WTC11 (cell line): ENCODE measurements around the gene NDUFS6. TPM values are rescaled to one million over a fixed set of nuclear protein-coding genes. Genes with fewer than 3 reads are reported as not detected.

ENCODE experiments used
- ATAC-seq: fragments of 200-7000 bp; cut with Tn5 transposase; 2 replicates; pipeline ENCODE4 v1.10.0; 2021; ENCODE audit warnings: mild to moderate bottlenecking, moderate library complexity
- CTCF ChIA-PET: fragments of 300-600 bp; sonication (Branson Sonifier 250); formaldehyde crosslinking; loops from one replicate; lab custom pipeline; 2021; ENCODE audit warnings: antibody characterized with exemption; lab: Charles Lee
- POLR2A ChIA-PET: fragments of 350-600 bp; sonication (Branson Sonifier 250); formaldehyde crosslinking; loops from one replicate; lab custom pipeline; 2021; ENCODE audit warnings: antibody characterized with exemption; lab: Charles Lee
- DNase-seq: peaks from one replicate; pipeline ENCODE4 v3.0.0; 2021; ENCODE audit warnings: low spot score
- H3K27ac Mint-ChIP-seq: 2 replicates; pipeline ENCODE4 v1.8.0; 2021; ENCODE audit warnings: mixed read lengths
- H3K27me3 Mint-ChIP-seq: 2 replicates; pipeline ENCODE4 v1.8.0; 2021; ENCODE audit warnings: low read depth, mild to moderate bottlenecking, moderate library complexity, mixed read lengths
- H3K36me3 Mint-ChIP-seq: 2 replicates; pipeline ENCODE4 v1.8.0; 2021; ENCODE audit warnings: mixed read lengths
- H3K4me1 Mint-ChIP-seq: 2 replicates; pipeline ENCODE4 v1.8.0; 2022; ENCODE audit warnings: mixed read lengths
- H3K4me3 Mint-ChIP-seq: 2 replicates; pipeline ENCODE4 v1.8.0; 2021; ENCODE audit warnings: mild to moderate bottlenecking, moderate library complexity, mixed read lengths
- H3K9me3 Mint-ChIP-seq: 2 replicates; pipeline ENCODE4 v1.8.0; 2021; ENCODE audit warnings: mixed read lengths
- AR ChIP-seq: fragments of 250-450 bp; sonication (Bioruptor Pico); IDR thresholded peaks from 2 replicates; pipeline ENCODE4 v1.9.0; 2021; ENCODE audit warnings: mild to moderate bottlenecking
- CREB1 ChIP-seq: sonication (generic); formaldehyde crosslinking; IDR thresholded peaks from 2 replicates; pipeline ENCODE4 v1.8.0; 2023; ENCODE audit warnings: mild to moderate bottlenecking, missing genetic modification reagents
- E2F4 ChIP-seq: sonication (generic); formaldehyde crosslinking; IDR thresholded peaks from 2 replicates; pipeline ENCODE4 v1.8.1; 2022; ENCODE audit warnings: low read depth, mild to moderate bottlenecking, moderate library complexity, missing genetic modification reagents, borderline replicate concordance
- ETV6 ChIP-seq: sonication (generic); formaldehyde crosslinking; IDR thresholded peaks from 2 replicates; pipeline ENCODE4 v1.8.1; 2022; ENCODE audit warnings: mild to moderate bottlenecking, missing genetic modification reagents
- FOXK1 ChIP-seq: sonication (generic); formaldehyde crosslinking; IDR thresholded peaks from 2 replicates; pipeline ENCODE4 v1.8.0; 2022; ENCODE audit warnings: mild to moderate bottlenecking, moderate library complexity, missing genetic modification reagents
- JAZF1 ChIP-seq: fragments of 250-450 bp; sonication (Bioruptor Pico); IDR thresholded peaks from 2 replicates; pipeline ENCODE4 v1.9.0; 2021; ENCODE audit warnings: moderate library complexity, mild to moderate bottlenecking, inconsistent platforms
- KAT7 ChIP-seq: sonication (generic); formaldehyde crosslinking; IDR thresholded peaks from 2 replicates; pipeline ENCODE4 v1.8.1; 2023; ENCODE audit warnings: missing genetic modification reagents, mild to moderate bottlenecking, borderline replicate concordance
- PREB ChIP-seq: sonication (generic); formaldehyde crosslinking; IDR thresholded peaks from 2 replicates; pipeline ENCODE4 v1.8.1; 2022; ENCODE audit warnings: mild to moderate bottlenecking, missing genetic modification reagents, moderate library complexity, borderline replicate concordance
- RELA ChIP-seq: sonication (generic); formaldehyde crosslinking; IDR thresholded peaks from 2 replicates; pipeline ENCODE4 v1.8.1; 2022; ENCODE audit warnings: missing genetic modification reagents, mild to moderate bottlenecking, borderline replicate concordance
- RORB ChIP-seq: fragments of 250-450 bp; sonication (Bioruptor Pico); IDR thresholded peaks from 2 replicates; pipeline ENCODE4 v1.9.0; 2021; ENCODE audit warnings: mild to moderate bottlenecking
- TCF7 ChIP-seq: sonication (generic); formaldehyde crosslinking; IDR thresholded peaks from 2 replicates; pipeline ENCODE4 v1.8.0; 2022; ENCODE audit warnings: mild to moderate bottlenecking, low read depth, missing genetic modification reagents, moderate library complexity
- USF1 ChIP-seq: sonication (generic); formaldehyde crosslinking; IDR thresholded peaks from 2 replicates; pipeline ENCODE4 v1.8.0; 2022; ENCODE audit warnings: mild to moderate bottlenecking, missing genetic modification reagents
- USF2 ChIP-seq: sonication (generic); formaldehyde crosslinking; IDR thresholded peaks from 2 replicates; pipeline ENCODE4 v1.8.1; 2023; ENCODE audit warnings: mild to moderate bottlenecking, missing genetic modification reagents, moderate library complexity
- ZBTB21 ChIP-seq: sonication (generic); formaldehyde crosslinking; IDR thresholded peaks from 2 replicates; pipeline ENCODE4 v1.8.1; 2023; ENCODE audit warnings: mild to moderate bottlenecking, missing genetic modification reagents, borderline replicate concordance
- ZNF138 ChIP-seq: sonication (generic); formaldehyde crosslinking; conservative IDR thresholded peaks from 2 replicates; pipeline ENCODE4 v1.8.1; 2022; ENCODE audit warnings: mild to moderate bottlenecking, moderate library complexity, missing genetic modification reagents
- ZNF532 ChIP-seq: fragments of 250-450 bp; sonication (Bioruptor Pico); IDR thresholded peaks from 2 replicates; pipeline ENCODE4 v1.9.0; 2021; ENCODE audit warnings: mild to moderate bottlenecking, borderline replicate concordance
- ZNF671 ChIP-seq: fragments of 250-450 bp; sonication (Bioruptor Pico); IDR thresholded peaks from 2 replicates; pipeline ENCODE4 v1.8.0; 2021; ENCODE audit warnings: mild to moderate bottlenecking
- total RNA-seq: library from RNA; stranded (reverse); gene quantifications from 3 replicates; pipeline ENCODE4 v1.2.3, GENCODE V29; 2021

Gene NDUFS6
- total RNA-seq, 1 experiment from 2014 or later: 84.3 TPM

- TF ChIP-seq AR: no peak
- TF ChIP-seq, all 79 proteins: peak for 0
Measured at GRCh38 chr5:1804001-1804690, 2.9 kb downstream of the NDUFS6 start (continued).

- Mint-ChIP-seq H3K27me3 (no peaks in the 10 kb centered on the region), H3K4me3 (no peak overlapping the region), H3K4me1 (peaks cover 13% of the 10 kb centered on the region), H3K9me3 (no peaks in the 10 kb centered on the region), H3K27ac (no peak overlapping the region), H3K36me3 (peaks cover 63% of the 10 kb centered on the region)
- CTCF ChIA-PET: no interaction called here
- no peak for ATAC-seq
- DNase-seq: no peak
- no peak for TF ChIP-seq CREB1 (CRISPR knock-in tag)
- TF ChIP-seq KAT7 (CRISPR knock-in tag): no peak
- no peak for TF ChIP-seq FOXK1 (CRISPR knock-in tag)
- no peak for TF ChIP-seq JAZF1
- no peak for TF ChIP-seq TCF7 (CRISPR knock-in tag)
- TF ChIP-seq ZNF671 (CRISPR knock-in tag): no peak
- no peak for TF ChIP-seq ZNF532
- TF ChIP-seq ZNF138: no peak
- no peak for TF ChIP-seq ZBTB21 (CRISPR knock-in tag)
- no peak for TF ChIP-seq USF2 (CRISPR knock-in tag)
- no peak for TF ChIP-seq E2F4 (CRISPR knock-in tag)
- no peak for TF ChIP-seq RORB (CRISPR knock-in tag)
- no peak for TF ChIP-seq PREB
- no peak for TF ChIP-seq USF1
- TF ChIP-seq ETV6: no peak
- TF ChIP-seq RELA (CRISPR knock-in tag): no peak
- TF ChIP-seq, all 79 proteins: peak for 0
- POLR2A ChIA-PET: interaction anchor here (0.6 kb wide), 1 partner anchor 132 kb away, joined by 4 read pairs; no protein-coding TSS in a partner anchor
Measured at GRCh38 chr5:1805326-1805725, 4.1 kb downstream of the NDUFS6 start.
